SK-N-SH (cell line): ENCODE data around the gene DGKH. TPM values are rescaled to one million over a fixed set of nuclear protein-coding genes. Genes with fewer than 3 reads are reported as not detected.
A peak's percentile ranks its signal among the peaks of the same experiment; 100 is the strongest.

ENCODE experiments used
- ELF1 ChIP-seq: IDR thresholded peaks from 2 replicates; pipeline ENCODE4 v1.4.0; 2012
- EP300 ChIP-seq, 2 experiments: IDR thresholded peaks; 2 replicates each; pipeline versions ENCODE4 v1.4.0 to v1.6.1; 2012; ENCODE audit warnings: borderline replicate concordance in 1 of 2, low read depth in 1 of 2, low read length in 1 of 2
- FOSL2 ChIP-seq: IDR thresholded peaks from 2 replicates; pipeline ENCODE4 v1.4.0; 2012; ENCODE audit warnings: low read depth, mild to moderate bottlenecking, moderate library complexity, borderline replicate concordance
- FOXJ3 ChIP-seq: sonication (generic); formaldehyde crosslinking; IDR thresholded peaks from 2 replicates; pipeline ENCODE4 v1.5.1; 2020; ENCODE audit warnings: mild to moderate bottlenecking, missing genetic modification reagents
- GATA2 ChIP-seq: sonication (generic); formaldehyde crosslinking; IDR thresholded peaks from 2 replicates; pipeline ENCODE4 v1.5.0; 2020; ENCODE audit warnings: mild to moderate bottlenecking, missing genetic modification reagents
- MAX ChIP-seq: IDR thresholded peaks from 2 replicates; pipeline ENCODE4 v1.4.0; 2012; ENCODE audit warnings: low read depth
- MEF2A ChIP-seq: IDR thresholded peaks from 2 replicates; pipeline ENCODE4 v1.4.0; 2012; ENCODE audit warnings: low read depth, borderline replicate concordance
- MXI1 ChIP-seq: IDR thresholded peaks from 2 replicates; pipeline ENCODE4 v1.6.1; 2012; ENCODE audit warnings: mild to moderate bottlenecking, low read depth, low read length, improper control_type of control experiment
- NFIC ChIP-seq: IDR thresholded peaks from 2 replicates; pipeline ENCODE4 v1.4.0; 2012; ENCODE audit warnings: borderline replicate concordance
- POLR2AphosphoS5 ChIP-seq: IDR thresholded peaks from 2 replicates; pipeline ENCODE4 v1.6.1; 2012; ENCODE audit warnings: low read depth, low read length
- RAD21 ChIP-seq: IDR thresholded peaks from 2 replicates; pipeline ENCODE4 v1.6.1; 2012; ENCODE audit warnings: mild to moderate bottlenecking, low read length
- RFX5 ChIP-seq: IDR thresholded peaks from 2 replicates; pipeline ENCODE4 v1.6.1; 2012; ENCODE audit warnings: mild to moderate bottlenecking, improper control_type of control experiment, low read length
- RXRA ChIP-seq: IDR thresholded peaks from 2 replicates; pipeline ENCODE4 v1.4.0; 2012; ENCODE audit warnings: low read depth, mild to moderate bottlenecking, borderline replicate concordance
- SIN3A ChIP-seq: IDR thresholded peaks from 2 replicates; pipeline ENCODE4 v1.6.1; 2012; ENCODE audit warnings: low read depth, mild to moderate bottlenecking, low read length, moderate library complexity, borderline replicate concordance
- SMC3 ChIP-seq: IDR thresholded peaks from 2 replicates; pipeline ENCODE4 v1.6.1; 2012; ENCODE audit warnings: low read depth, low read length, improper control_type of control experiment
- TEAD4 ChIP-seq: IDR thresholded peaks from 2 replicates; pipeline ENCODE4 v1.4.0; 2012; ENCODE audit warnings: mild to moderate bottlenecking, borderline replicate concordance; ENCODE audit not compliant: insufficient read depth
- YY1 ChIP-seq: IDR thresholded peaks from 2 replicates; pipeline ENCODE4 v1.4.0; 2012; ENCODE audit warnings: low read depth, mild to moderate bottlenecking
- polyA plus RNA-seq, 3 experiments: library from polyadenylated mRNA; depleted of rRNA; stranded (reverse); fragments of >200 nt; gene quantifications; 2 replicates each; pipeline ENCODE4 v1.2.3, GENCODE V29; 2012
- TF ChIP-seq, protein P1 (sequence below): IDR thresholded peaks from 2 replicates; pipeline ENCODE4 v1.4.0; 2012; ENCODE audit warnings: low read depth, borderline replicate concordance
- TF ChIP-seq, protein P2 (sequence below): IDR thresholded peaks from 2 replicates; pipeline ENCODE4 v1.6.1; 2012; ENCODE audit warnings: mild to moderate bottlenecking, low read depth, low read length, moderate library complexity

Gene DGKH
- polyA plus RNA-seq, 1 of the 3 experiments (the other 2 are of a cell fraction) = 2.5 TPM

- TF ChIP-seq RXRA (no peak), RAD21 (peak; percentile 94), YY1 (no peak), FOSL2 (no peak), MAX (no peak), GATA2 (CRISPR knock-in tag) (no peak), RFX5 (no peak; the same call in 1 of the 2 replicates), TEAD4 (no peak), ELF1 (no peak), FOXJ3 (CRISPR knock-in tag) (no peak), SMC3 (peak; percentile 77), NFIC (no peak), MEF2A (no peak), SIN3A (no peak), MXI1 (no peak), POLR2AphosphoS5 (no peak), EP300 (IDR thresholded peaks at IDR 0.05; ENCODE audit: borderline replicate concordance in 1 of 2, low read depth in 1 of 2, low read length in 1 of 2) (no peak)
- TF ChIP-seq, protein P1, sequence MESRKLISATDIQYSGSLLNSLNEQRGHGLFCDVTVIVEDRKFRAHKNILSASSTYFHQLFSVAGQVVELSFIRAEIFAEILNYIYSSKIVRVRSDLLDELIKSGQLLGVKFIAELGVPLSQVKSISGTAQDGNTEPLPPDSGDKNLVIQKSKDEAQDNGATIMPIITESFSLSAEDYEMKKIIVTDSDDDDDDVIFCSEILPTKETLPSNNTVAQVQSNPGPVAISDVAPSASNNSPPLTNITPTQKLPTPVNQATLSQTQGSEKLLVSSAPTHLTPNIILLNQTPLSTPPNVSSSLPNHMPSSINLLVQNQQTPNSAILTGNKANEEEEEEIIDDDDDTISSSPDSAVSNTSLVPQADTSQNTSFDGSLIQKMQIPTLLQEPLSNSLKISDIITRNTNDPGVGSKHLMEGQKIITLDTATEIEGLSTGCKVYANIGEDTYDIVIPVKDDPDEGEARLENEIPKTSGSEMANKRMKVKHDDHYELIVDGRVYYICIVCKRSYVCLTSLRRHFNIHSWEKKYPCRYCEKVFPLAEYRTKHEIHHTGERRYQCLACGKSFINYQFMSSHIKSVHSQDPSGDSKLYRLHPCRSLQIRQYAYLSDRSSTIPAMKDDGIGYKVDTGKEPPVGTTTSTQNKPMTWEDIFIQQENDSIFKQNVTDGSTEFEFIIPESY = no peak
- TF ChIP-seq, protein P2, sequence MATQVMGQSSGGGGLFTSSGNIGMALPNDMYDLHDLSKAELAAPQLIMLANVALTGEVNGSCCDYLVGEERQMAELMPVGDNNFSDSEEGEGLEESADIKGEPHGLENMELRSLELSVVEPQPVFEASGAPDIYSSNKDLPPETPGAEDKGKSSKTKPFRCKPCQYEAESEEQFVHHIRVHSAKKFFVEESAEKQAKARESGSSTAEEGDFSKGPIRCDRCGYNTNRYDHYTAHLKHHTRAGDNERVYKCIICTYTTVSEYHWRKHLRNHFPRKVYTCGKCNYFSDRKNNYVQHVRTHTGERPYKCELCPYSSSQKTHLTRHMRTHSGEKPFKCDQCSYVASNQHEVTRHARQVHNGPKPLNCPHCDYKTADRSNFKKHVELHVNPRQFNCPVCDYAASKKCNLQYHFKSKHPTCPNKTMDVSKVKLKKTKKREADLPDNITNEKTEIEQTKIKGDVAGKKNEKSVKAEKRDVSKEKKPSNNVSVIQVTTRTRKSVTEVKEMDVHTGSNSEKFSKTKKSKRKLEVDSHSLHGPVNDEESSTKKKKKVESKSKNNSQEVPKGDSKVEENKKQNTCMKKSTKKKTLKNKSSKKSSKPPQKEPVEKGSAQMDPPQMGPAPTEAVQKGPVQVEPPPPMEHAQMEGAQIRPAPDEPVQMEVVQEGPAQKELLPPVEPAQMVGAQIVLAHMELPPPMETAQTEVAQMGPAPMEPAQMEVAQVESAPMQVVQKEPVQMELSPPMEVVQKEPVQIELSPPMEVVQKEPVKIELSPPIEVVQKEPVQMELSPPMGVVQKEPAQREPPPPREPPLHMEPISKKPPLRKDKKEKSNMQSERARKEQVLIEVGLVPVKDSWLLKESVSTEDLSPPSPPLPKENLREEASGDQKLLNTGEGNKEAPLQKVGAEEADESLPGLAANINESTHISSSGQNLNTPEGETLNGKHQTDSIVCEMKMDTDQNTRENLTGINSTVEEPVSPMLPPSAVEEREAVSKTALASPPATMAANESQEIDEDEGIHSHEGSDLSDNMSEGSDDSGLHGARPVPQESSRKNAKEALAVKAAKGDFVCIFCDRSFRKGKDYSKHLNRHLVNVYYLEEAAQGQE = no peak
Observed at GRCh38 chr13:42110410-42111155, 62.1 kb downstream of the DGKH start (continued).
